Bone marrow (tissue), 2 donors: ENCODE measurements around the gene BSN.

Experiments
- DNase-seq, 2 donors: peaks; one replicate each; lab custom pipeline; 2025; lab: John Stamatoyannopoulos, UW

Gene BSN

DNA sequence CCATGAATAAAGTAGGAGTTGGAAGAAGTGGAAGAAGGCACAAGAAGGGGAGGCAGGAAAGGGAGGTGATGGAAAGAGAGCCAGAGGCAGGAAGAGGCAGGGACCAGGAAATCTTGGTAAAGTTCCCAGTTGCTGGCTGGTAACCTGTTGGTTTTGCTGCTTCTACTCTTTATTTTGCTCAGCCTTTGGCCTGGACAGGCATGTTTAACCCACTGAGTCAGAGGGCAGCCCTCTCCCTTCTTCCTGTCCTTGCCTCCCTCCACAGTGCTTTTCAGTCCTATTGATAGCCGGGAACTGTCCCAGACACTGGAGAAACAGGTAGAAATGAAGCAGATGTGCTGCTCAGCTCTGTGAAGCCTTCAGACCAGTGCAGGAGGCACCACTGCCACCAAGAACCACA, 76.5 kb downstream of the BSN start:
- no peak for DNase-seq

DNA sequence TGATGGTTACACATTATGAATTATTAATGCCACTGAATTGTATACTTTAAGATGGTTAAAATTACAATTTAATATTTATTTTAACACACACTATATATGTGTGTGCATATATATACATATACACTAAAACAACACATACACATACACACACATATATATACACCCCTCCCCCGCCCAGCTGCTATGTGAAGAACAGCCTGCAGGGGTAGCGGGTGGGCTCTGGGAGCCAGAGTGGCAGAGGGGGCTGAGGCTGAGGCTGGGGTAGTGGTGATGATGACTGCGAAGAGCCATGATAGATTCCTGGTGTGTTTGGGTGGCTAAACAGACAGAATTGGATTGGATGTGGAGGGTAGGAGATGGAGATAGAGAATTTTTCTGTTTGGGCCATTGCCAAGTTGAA, 80.5 kb downstream of the BSN start:
- DNase-seq: no peak

DNA sequence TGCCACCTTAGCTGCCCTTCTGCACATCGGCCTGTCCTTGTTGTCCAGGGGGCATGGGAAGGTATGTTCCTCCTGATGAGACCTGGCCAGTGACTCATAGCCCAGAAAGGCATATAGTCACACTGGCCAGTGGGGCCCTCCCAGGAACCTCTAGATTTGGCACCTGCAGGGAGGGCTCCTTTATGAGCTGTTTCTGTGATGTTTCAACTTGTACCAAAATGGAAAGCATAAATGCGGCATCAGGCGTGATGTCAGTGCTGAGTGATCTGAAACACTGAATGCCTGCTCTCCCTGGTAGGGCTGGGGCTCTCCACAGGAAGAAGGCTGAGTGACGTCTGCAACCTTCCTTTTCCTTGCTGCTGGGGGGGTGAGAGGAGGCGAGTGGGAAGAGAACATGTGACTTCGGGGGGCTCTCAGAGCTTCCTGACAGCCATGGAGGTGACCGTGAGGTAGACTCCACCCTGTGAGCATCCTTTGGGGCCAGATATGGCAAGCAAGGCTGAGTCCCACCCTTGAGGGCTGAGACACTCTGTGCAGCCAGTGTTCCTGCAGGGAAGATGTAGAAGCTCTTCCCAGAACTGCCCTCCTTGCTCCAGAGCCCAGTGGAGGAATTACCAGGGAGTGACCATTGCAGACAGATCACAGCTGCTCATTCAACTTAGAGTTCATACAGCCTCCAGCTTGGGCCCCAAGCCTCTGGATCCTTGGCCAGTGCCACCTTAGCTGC, 82.8 kb downstream of the BSN start:
- no peak for DNase-seq

DNA sequence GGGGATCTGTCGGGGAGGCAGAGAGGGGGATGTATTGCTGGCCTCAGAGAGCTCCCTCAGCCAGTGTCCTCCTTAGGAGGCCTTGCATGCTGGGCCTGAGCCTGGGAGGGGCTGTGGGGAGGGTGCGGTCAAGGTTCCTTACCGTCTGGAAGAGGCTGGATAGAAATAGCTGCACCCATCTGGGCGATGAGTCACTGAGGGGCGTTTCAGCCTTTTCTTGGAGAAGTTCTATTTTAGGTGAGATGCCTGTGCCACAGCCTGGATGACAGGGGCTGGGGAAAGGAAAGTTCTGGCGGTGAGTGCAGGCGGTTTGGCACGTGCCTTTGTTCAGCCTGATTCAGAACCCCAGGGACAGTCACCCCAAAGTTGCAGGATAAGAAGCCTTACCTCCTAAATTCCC, 84.2 kb downstream of the BSN start:
- peak in 1 of 2 donors; percentile 20 for DNase-seq

DNA sequence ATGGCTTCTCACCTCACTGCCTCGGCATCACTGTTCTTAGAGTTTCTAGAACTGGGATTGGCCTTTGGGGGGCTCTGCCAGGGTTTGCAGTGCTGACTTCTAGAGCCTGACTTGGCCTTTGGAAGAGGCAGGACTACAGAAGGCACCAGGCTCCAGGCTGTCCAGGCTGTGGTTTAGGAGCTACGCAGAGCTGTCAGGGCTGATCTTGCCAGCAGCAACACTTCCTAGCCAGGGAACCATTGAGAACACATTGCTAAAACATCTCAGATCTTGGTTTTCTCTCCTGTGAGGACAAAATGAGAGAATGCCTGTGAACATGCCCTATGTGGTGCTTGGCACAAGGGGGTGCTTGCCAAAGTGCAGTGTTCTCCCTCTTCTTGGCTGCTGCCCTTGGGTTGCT, 85.3 kb downstream of the BSN start:
- no peak for DNase-seq

DNA sequence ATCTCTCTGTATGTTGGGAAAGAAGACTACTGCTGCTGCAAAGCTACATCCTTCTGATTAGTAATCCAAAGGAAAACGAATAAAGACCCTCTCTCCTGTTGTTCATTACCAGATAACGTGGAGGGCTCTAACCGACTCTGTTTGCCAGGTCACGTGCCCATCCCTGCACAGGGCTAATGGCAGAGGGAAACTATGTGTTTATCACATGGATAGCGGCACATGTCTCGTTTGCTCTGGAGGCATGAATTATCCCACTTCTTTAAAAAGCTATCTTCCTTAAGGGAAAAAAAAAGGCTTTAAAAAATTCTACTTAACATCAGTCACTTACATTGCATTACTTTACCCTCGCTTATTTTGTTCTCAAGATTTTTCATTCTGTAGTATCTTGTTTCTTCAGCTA, 87.0 kb downstream of the BSN start:
- DNase-seq: no peak

DNA sequence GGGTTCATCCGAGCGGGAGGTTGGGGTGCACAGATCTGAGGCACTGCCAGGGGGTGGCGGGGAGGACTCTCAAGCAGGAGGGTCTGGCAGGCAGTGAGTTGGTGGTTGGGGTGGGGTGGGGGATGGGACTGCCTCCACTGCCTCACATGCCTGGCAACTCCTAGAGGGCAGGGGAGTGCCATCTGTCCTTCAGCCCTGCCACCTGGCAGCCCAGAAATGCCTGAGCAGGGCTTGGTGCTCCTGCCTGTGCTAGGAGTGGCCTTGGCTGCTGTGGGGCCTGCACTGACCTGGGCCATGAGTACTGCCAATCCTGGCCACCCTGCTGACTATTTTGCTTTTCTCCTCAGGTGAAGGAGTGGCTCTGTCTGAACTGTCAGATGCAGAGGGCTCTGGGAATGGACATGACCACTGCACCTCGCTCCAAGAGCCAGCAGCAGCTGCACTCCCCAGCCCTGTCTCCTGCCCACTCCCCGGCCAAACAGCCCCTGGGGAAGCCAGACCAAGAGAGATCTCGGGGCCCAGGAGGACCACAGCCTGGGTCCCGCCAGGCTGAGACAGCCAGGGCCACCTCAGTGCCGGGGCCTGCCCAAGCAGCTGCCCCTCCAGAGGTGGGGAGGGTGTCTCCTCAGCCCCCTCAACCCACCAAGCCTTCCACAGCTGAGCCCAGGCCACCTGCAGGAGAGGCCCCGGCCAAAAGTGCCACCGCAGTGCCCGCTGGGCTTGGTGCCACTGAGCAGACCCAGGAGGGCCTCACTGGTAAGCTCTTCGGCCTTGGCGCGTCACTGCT, 87.8 kb downstream of the BSN start:
- DNase-seq: no peak

DNA sequence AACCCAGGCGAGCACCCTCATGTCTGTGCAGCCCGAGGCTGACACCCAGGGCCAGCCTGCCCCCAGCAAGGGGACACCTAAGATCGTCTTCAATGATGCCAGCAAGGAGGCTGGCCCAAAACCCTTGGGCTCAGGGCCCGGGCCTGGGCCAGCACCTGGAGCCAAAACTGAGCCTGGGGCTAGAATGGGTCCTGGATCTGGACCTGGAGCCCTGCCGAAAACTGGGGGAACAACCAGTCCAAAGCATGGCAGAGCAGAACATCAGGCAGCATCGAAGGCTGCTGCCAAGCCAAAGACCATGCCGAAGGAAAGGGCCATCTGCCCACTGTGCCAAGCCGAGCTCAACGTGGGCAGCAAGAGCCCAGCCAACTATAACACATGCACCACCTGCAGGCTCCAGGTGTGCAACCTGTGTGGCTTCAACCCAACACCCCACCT, 88.5 kb downstream of the BSN start:
- no peak for DNase-seq

DNA sequence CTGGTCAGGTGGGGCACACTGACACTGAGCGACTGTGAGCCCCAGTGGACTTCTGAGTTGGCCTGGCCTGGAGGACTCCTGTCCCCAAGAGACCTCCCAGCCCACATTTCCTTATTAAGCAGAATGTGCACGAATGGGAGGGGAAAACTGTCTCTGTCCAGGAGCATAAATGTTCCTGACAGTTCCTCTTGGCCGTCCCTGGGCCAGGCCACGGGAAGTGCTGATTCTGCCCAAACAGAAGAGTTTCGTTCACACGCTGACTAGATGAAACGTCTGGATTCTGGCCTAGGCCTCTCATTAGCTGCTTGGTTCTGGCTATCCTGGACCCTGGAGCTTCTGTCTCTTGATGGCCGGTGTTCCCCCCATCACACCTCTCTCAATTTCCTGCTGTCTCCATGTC, 90.4 kb downstream of the BSN start:
- DNase-seq: no peak

DNA sequence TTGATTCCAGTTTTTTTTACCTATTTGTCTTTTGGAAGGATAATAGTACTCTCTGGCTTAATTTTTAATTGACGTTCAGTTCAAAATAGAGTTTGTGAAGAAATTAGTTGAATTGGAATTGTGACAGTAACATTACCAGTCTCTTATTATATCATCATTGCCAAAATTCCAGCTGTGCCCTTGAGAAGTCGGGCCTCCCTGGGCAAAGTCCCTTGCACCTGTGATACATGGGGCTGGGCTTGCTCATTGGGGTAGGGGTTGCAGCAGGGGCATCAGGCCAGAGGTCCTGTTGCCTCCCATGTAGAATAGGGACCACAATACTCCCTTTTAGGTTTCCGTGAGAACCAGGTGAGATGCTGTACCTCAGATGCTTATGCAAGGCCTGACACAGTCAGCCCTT, 92.0 kb downstream of the BSN start:
- DNase-seq: no peak

DNA sequence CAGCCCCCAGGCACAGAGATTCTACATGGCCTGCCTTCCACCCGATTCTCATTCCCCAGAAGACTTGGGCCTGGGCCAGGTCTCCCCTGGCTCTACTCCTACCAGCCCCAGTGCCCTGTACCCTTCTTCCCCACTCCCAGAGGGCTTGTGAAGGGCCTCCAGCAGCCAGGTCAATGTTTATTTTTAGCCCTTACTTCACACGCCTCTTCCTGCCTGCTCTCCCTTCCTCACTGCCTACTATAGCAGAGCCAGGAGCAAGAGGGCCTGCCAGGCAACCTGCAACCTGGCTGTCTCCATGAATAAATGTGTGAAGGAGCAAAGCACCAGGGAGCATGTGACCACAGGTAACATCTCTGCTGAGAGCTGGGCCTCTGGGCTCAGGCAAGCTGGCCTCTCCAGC, 93.5 kb downstream of the BSN start:
- DNase-seq: no peak

DNA sequence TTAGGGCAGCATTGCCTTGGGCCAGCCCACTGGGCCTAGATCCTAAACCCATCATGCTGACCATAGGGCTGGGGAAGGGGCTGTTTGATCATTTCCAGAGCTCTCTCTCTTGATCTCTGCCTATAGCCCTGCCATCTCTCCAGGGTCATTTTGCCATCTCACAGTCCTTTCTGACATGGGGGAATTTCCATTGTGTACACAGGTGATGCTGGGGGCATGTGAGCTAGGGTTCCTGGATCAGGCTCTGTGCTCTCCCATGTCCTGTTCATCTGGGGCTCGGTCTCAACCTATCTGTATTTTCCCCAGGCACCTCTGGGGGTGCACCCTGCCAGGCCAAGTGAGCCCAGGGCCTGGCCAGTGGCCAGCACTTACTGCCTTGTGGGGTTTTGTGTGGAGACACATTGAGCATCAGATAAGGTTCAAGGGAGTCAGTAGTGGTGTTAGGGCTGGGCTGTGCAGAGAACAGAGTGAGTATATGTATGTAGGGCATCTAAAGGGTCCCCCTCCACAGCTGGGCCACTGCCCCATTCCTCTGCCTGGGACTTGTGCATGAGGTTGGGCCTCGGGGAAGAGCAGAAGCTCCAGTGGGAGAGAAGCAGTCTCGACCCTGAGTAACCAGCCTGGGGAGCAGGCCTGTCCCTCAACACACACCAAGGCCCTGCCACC, 94.2 kb downstream of the BSN start:
- DNase-seq: no peak

DNA sequence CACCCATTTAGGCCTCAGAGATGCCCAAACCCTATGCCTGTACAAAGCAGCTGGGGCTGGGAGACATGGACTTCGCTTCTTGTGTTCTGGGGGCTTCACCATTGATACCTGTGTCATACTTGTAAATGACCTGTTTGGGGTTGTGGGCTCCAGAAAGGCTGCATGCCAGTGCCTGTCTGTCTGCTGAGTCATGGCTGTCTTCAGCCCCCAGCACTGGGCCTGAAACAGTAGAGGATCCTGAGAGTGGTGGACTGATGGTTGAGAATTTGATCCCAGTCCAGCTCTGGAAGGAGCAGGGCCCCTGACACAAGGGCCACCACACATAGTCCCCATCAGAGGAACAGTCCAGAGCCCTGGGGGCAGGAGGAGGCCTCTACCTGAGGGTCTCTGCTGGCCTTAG, 95.3 kb downstream of the BSN start:
- DNase-seq: no peak

DNA sequence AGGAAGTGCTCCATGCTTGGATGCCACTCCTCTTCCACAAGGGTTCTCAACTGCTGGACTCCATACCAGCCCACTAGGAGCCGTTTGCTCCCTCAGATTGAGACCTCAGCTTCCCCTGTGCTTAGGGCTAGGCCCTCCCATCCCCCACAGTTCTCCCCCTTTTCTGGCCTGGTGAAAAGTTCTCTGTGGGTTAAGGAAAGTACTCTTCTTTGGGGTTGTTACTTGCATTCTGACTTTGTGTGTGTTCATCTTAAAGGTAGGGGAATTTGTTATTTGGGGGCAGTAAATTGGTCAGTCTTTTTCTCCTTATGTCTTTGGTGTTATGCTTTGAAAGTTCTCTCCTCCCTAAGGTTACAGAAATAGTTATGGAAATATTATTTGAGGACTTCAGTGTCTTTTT, 95.9 kb downstream of the BSN start:
- no peak for DNase-seq

DNA sequence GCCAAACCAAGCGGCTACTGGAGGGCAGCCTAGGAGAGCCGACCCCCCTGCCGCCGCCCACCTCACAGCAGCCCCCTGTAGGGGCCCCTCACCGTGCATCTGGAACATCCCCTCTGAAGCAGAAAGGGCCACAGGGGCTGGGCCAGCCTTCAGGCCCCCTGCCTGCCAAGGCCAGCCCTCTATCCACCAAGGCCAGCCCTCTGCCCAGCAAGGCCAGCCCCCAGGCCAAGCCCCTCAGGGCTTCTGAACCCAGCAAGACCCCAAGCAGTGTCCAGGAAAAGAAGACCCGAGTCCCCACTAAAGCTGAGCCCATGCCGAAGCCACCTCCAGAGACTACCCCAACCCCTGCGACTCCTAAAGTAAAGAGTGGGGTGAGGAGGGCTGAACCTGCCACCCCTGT, 96.4 kb downstream of the BSN start:
- no peak for DNase-seq

DNA sequence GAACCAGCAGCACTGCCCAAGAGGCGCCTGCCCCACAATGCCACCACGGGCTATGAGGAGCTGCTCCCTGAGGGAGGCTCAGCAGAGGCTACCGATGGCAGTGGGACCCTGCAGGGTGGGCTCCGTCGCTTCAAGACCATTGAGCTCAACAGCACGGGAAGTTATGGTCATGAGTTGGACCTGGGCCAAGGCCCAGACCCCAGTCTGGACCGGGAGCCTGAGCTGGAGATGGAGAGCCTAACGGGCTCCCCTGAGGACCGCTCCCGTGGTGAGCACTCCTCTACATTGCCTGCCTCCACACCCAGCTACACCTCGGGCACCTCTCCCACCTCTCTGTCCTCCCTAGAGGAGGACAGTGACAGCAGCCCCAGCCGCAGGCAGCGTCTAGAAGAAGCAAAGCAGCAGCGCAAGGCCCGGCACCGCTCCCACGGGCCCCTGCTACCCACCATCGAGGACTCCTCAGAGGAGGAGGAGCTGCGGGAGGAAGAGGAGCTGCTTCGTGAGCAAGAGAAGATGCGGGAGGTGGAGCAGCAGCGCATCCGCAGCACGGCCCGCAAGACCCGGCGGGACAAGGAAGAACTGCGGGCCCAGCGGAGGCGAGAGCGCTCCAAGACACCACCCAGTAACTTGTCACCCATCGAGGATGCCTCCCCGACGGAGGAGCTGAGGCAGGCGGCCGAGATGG, 98.1 kb downstream of the BSN start:
- no peak for DNase-seq

DNA sequence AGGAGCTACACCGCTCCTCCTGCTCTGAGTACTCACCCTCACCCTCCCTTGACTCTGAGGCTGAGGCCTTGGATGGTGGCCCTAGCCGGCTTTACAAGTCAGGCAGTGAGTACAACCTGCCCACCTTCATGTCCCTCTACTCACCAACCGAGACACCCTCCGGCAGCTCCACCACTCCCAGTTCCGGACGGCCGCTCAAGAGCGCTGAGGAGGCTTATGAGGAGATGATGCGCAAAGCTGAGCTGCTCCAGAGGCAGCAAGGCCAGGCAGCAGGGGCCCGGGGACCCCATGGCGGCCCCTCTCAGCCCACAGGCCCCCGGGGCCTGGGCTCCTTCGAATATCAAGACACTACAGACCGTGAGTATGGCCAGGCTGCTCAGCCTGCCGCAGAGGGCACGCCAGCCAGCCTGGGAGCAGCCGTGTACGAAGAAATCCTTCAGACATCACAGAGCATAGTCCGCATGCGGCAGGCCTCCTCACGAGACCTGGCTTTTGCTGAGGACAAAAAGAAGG, 98.7 kb downstream of the BSN start:
- DNase-seq: no peak

DNA sequence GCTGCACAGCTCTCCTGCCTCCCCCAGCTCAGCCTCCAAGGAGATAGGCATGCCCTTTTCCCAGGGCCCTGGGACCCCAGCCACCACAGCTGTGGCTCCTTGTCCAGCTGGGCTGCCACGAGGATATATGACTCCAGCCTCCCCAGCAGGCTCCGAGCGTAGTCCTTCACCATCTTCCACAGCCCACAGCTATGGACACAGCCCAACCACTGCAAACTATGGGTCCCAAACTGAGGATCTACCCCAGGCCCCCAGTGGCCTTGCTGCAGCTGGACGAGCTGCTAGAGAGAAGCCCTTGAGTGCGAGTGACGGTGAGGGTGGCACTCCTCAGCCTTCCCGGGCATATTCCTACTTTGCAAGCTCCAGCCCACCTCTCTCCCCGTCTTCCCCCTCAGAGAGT, 99.3 kb downstream of the BSN start:
- DNase-seq: no peak

DNA sequence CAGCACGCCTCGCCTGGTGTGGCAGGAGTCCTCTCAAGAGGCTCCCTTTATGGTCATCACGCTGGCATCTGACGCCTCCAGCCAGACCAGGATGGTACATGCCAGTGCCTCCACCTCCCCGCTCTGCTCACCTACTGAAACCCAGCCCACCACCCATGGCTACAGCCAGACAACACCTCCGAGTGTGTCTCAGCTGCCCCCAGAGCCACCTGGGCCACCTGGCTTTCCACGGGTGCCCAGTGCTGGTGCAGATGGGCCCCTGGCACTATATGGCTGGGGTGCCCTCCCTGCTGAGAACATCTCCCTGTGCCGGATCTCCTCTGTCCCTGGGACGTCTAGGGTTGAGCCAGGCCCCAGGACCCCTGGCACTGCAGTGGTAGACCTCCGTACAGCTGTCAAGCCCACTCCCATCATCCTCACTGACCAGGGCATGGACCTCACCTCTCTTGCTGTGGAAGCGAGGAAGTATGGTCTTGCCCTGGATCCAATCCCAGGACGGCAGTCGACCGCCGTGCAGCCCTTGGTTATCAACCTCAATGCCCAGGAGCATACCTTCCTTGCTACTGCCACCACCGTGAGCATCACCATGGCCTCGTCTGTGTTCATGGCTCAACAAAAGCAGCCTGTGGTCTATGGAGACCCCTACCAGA, 100.0 kb downstream of the BSN start:
- no peak for DNase-seq

DNA sequence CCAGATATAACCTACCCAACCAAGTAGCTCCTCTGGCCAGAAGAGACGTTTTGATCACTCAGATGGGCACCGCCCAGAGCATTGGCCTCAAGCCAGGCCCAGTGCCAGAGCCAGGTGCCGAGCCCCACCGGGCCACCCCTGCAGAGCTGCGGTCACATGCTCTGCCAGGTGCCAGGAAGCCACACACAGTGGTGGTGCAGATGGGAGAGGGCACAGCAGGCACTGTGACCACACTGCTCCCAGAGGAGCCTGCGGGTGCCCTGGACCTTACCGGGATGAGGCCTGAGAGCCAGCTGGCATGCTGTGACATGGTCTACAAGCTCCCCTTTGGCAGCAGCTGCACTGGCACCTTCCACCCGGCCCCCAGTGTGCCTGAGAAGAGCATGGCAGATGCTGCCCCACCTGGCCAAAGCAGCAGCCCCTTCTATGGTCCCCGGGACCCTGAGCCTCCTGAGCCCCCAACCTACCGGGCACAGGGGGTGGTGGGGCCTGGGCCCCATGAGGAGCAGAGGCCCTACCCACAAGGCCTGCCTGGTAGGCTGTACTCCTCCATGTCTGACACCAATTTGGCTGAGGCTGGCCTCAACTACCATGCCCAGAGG, 100.8 kb downstream of the BSN start:
- no peak for DNase-seq

DNA sequence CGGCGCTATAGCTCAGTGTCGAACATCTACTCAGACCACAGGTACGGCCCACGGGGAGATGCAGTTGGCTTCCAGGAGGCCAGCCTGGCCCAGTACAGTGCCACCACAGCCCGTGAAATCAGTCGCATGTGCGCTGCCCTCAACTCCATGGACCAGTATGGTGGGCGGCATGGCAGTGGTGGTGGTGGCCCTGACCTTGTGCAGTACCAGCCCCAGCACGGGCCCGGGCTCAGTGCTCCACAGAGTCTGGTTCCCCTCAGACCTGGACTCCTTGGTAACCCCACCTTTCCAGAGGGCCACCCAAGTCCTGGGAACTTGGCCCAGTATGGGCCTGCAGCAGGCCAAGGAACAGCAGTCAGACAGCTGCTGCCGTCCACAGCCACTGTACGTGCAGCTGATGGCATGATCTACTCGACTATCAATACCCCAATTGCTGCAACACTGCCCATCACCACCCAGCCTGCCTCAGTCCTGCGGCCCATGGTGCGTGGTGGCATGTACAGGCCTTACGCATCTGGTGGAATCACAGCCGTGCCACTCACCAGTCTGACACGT, 101.5 kb downstream of the BSN start:
- DNase-seq: no peak
